Activated effector memory CD4-positive, alpha-beta T cell treated with anti-CD3 and anti-CD28 coated beads, Interleukin-2, amount 50 U/mL, for 16 hours (primary cell): ENCODE measurements around the gene PCDHGA9.
"Not testable (repeated sequence)": the region's sequence is repeated elsewhere in the genome, so short reads cannot be mapped to it uniquely, and the experiment has no call there.

Source experiments
- DNase-seq: peaks from one replicate; pipeline ENCODE4 v3.0.0-alpha.2; 2020

PCDHGA9 gene

GRCh38 chr5:141402553-141403243, at the start of gene PCDHGA9:
Gene PCDHGA9 (plus strand): TSS chr5:141402778. CDS start chr5:141402953, 175 bp downstream.
- no peak for DNase-seq

- no peak for DNase-seq
Measured at GRCh38 chr5:141354900-141355469, 47.6 kb upstream of the PCDHGA9 start, which contains the start of gene PCDHGA4. Gene PCDHGA4 (plus strand): TSS chr5:141355021. CDS start chr5:141355108, 87 bp downstream.

- no peak for DNase-seq
Measured at GRCh38 chr5:141355641-141356040, 46.9 kb upstream of the PCDHGA9 start.

DNA sequence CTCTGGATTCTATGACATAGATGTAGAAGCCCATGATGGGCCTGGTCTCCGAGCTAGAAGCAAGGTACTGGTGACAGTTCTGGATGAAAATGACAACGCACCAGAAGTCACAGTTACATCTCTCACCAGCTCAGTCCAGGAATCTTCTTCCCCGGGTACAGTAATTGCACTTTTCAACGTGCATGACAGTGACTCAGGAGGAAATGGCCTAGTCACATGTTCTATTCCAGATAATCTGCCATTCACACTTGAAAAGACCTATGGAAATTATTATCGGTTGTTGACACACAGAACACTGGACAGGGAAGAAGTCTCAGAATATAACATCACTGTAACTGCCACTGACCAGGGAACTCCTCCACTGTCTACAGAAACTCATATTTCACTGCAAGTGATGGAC, 46.4 kb upstream of the PCDHGA9 start:
- DNase-seq = no peak

DNA sequence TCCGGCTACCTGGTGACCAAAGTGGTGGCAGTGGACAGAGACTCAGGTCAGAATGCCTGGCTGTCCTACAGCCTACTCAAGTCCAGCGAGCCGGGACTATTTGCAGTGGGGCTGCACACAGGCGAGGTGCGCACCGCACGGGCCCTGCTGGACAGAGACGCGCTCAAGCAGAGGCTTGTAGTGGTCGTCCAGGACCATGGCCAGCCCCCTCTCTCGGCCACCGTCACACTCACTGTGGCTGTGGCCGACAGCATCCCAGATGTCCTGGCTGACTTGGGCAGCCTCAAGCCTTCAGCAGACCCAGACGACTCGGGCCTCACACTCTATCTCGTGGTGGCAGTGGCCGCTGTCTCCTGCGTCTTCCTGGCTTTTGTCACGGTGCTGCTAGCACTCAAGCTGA, 45.6 kb upstream of the PCDHGA9 start:
- DNase-seq = no peak

DNA sequence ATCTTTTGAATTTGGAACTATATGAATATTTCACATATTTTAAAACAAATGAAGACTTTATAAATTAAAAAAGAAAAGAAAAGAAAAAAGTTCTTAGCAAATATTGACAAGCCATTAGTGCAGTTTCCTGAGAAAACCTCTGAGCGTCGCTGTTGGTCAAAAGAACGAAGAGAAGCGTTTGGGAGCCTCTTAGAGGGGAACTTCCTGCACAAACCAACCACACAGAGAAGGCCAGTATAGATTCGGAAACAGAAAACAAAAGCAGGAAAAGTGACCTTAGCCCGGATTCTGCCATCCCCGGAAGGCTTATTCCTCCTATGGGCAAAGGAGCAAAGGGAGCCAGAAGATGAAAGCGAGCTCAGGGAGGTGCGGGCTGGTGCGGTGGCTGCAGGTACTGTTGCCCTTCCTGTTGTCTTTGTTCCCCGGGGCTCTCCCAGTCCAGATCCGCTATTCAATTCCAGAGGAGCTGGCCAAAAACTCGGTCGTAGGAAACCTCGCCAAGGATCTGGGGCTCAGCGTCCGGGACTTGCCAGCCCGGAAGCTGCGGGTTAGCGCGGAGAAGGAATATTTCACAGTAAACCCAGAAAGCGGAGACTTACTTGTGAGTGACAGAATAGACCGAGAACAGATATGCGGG, 42.7 kb upstream of the PCDHGA9 start, which contains the start of gene PCDHGB2:
PCDHGB2 (plus strand) TSS at position 205 of the 637 bp plus-strand sequence; CDS start at position 347, 142 bp downstream.
- no peak for DNase-seq

GRCh38 chr5:141360685-141361084, 41.9 kb upstream of the PCDHGA9 start:
- no peak for DNase-seq

DNA sequence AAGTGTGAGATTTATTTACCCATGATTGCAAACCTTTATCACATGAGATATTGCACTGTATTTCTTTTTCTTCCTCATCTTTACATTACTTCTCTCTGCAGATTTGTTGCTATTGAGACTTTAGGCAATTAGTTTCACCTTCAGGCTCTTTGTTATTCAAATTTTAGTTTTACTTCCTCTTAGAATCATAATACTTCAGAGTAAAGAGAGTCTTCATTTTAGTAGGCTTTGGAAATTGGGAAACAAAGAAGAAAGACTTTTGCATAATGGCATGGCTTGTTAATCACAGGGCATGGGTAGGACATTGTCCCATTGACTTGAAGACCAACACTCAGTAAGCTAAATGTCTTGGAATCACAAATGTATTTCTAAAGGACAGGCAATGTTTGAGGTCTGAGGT, 39.9 kb upstream of the PCDHGA9 start:
- DNase-seq = no peak

DNA sequence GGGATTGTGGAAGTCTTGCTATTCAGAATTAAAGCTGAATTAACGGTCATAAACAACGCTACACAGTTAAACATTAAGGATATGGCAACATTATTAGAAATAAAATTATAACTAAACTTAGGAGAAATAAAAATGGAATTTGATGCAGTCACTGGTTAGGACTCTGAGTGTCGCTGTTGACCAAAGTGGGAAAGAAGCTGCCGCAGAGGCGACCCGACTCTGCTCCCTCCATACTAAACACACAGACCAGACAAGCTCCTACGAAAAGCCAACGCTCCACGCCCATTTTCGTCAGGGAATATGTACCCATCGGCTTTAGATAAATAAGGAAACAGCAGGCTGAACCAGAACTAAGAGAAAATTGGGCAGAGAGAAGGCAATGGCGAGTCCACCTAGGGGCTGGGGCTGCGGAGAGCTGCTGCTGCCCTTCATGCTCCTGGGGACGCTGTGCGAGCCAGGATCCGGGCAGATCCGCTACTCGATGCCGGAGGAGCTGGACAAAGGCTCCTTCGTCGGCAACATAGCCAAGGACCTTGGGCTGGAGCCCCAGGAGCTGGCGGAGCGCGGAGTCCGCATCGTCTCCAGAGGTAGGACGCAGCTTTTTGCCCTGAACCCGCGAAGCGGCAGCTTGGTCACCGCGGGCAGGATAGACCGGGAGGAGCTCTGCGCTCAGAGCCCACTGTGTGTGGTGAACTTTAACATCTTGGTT, 38.5 kb upstream of the PCDHGA9 start, which contains the start of gene PCDHGA5:
PCDHGA5 (plus strand) TSS at position 211 of the 709 bp plus-strand sequence; CDS start at position 380, 169 bp downstream.
- DNase-seq = no peak

DNA sequence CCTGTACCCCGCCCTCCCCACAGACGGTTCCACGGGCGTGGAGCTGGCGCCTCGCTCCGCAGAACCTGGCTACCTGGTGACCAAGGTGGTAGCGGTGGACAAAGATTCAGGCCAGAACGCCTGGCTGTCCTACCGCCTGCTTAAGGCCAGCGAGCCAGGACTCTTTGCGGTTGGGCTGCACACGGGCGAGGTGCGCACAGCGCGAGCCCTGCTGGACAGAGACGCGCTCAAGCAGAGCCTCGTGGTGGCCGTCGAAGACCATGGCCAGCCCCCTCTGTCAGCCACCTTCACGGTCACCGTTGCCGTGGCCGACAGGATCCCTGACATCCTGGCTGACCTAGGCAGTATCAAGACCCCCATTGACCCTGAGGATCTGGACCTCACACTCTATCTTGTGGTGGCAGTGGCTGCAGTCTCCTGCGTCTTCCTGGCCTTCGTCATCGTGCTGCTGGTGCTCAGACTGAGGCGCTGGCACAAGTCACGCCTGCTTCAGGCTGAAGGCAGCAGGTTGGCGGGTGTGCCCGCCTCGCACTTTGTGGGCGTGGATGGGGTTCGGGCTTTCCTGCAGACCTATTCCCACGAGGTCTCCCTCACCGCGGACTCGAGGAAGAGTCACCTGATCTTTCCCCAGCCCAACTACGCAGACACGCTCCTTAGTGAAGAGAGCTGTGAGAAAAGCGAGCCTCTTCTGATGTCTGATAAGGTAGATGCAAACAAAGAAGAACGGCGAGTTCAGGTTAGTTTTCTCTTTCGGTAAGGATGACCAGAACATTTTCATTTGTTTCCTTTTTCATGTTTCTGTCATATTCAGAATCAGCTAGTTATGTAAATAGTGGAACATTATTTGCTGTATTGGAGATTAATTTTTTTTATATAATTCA, 36.3 kb upstream of the PCDHGA9 start:
- DNase-seq = no peak

- peak; percentile 77 for DNase-seq
Measured at GRCh38 chr5:141369994-141370848, 32.4 kb upstream of the PCDHGA9 start, which contains the start of gene PCDHGB3. Gene PCDHGB3 (plus strand): TSS chr5:141370242. CDS start chr5:141370395, 153 bp downstream.

DNA sequence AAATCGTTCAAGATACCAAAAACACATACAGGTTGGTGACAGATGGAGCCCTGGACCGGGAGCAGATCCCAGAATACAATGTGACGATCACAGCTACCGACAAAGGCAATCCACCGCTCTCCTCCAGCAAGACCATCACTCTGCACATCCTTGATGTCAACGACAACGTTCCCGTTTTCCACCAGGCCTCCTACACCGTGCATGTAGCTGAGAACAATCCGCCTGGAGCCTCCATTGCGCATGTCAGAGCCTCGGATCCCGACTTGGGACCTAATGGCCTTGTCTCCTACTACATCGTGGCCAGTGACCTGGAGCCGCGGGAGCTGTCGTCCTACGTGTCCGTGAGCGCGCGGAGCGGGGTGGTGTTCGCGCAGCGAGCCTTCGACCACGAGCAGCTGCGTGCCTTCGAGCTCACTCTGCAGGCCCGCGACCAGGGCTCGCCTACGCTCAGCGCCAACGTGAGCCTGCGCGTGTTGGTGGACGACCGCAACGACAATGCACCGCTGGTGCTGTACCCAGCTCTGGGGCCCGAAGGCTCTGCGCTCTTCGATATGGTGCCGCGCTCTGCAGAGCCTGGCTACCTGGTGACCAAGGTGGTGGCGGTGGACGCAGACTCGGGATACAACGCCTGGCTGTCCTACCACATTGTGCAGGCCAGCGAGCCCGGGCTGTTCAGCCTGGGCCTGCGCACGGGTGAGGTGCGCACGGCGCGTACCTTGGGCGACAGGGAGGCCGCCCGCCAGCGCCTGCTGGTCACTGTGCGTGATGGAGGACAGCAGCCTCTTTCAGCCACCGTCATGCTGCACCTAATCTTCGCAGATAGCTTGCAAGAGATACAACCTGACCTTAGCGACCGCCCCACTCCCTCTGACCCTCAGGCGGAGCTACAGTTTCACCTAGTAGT, 30.8 kb upstream of the PCDHGA9 start:
- no peak for DNase-seq

GRCh38 chr5:141373673-141374317, 28.8 kb upstream of the PCDHGA9 start, which contains the start of gene PCDHGA6:
Gene PCDHGA6 (plus strand): TSS chr5:141373891. CDS start chr5:141374084, 193 bp downstream.
- DNase-seq = no peak

- no peak for DNase-seq
Measured at GRCh38 chr5:141374627-141375026, 28.0 kb upstream of the PCDHGA9 start.

DNA sequence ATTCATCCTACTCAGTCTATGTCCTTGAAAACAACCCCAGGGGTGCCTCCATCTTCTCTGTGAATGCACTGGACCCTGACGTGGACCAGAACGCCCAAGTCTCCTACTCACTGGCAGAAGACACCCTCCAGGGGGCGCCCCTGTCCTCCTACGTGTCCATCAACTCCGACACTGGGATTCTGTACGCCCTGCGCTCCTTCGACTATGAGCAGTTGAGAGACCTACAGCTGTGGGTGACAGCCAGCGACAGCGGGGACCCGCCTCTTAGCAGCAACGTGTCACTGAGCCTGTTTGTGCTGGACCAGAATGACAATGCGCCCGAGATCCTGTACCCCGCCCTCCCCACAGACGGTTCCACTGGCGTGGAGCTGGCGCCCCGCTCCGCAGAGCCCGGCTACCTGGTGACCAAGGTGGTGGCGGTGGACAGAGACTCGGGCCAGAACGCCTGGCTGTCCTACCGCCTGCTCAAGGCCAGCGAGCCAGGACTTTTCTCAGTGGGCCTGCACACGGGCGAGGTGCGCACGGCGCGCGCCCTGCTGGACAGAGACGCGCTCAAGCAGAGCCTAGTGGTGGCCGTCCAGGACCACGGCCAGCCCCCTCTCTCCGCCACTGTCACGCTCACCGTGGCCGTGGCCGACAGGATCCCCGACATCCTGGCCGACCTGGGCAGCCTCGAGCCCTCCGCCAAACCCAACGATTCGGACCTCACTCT, 27.0 kb upstream of the PCDHGA9 start:
- not testable (repeated sequence) for DNase-seq

DNA sequence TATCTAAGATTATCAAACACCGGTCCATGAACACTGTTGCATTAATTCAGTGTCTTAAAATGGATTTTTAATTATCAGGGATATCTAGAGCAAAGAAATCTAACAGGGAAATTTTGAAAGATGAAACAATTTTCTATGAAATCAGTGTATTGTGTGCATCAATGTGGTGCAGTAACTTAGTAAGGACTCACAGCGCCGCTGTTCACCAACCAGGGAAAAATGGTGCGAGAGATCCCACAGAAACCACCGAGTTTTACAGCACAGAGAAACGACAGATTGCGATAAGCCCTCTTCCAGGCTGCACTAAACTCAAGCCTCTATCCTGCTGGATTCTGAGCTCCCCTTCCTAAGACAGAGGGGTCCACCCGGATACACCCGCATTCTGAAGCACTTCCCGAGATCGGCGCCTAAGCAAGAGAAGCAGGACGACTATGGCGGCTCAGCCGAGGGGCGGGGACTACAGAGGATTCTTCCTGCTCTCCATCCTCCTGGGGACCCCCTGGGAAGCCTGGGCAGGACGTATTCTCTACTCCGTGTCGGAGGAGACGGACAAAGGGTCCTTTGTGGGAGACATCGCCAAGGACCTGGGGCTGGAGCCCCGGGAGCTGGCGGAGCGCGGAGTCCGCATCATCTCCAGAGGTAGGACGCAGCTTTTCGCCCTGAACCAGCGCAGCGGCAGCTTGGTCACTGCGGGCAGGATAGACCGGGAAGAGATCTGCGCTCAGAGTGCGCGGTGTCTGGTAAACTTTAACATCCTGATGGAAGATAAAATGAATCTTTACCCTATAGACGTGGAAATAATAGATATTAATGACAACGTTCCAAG, 19.9 kb upstream of the PCDHGA9 start, which contains the start of gene PCDHGA7:
PCDHGA7 (plus strand) TSS at position 274 of the 826 bp plus-strand sequence; CDS start at position 432, 158 bp downstream.
- no peak for DNase-seq

- no peak for DNase-seq
Measured at GRCh38 chr5:141383345-141383744, 19.2 kb upstream of the PCDHGA9 start.
